HG03342 (cell line): ENCODE data around the gene UBE2J1.
"Not testable (repeated sequence)": the region's sequence is repeated elsewhere in the genome, so short reads cannot be mapped to it uniquely, and the experiment has no call there.

Experiments used
- ATAC-seq: cut with Tn5 transposase; IDR thresholded peaks from one replicate; pipeline ENCODE4 v1.9.1; 2021; ENCODE audit warnings: mild to moderate bottlenecking, moderate library complexity; ENCODE audit not compliant: unreplicated experiment

Gene UBE2J1

GRCh38 chr6:89352278-89353117, at the start of gene UBE2J1:
Gene UBE2J1 (minus strand): TSS chr6:89352722. CDS start chr6:89352569, 153 bp downstream.
- peak; percentile 29 for ATAC-seq

- ATAC-seq, result no peak
Observed at GRCh38 chr6:89400912-89401399, 48.4 kb upstream of the UBE2J1 start.

GRCh38 chr6:89400050-89400449, 47.5 kb upstream of the UBE2J1 start:
- ATAC-seq, result no peak

- no peak for ATAC-seq
Observed at GRCh38 chr6:89398762-89399525, 46.4 kb upstream of the UBE2J1 start.

- not testable (repeated sequence) for ATAC-seq
Observed at GRCh38 chr6:89397884-89398283, 45.4 kb upstream of the UBE2J1 start.

GRCh38 chr6:89393659-89394058, 41.1 kb upstream of the UBE2J1 start:
- ATAC-seq, result no peak

- no peak for ATAC-seq
Observed at GRCh38 chr6:89392823-89393222, 40.3 kb upstream of the UBE2J1 start.

- ATAC-seq, result no peak
Observed at GRCh38 chr6:89388846-89389245, 36.3 kb upstream of the UBE2J1 start.

- ATAC-seq, result peak; percentile 89
Observed at GRCh38 chr6:89387516-89388201, 35.1 kb upstream of the UBE2J1 start.

- peak; percentile 23 for ATAC-seq
Observed at GRCh38 chr6:89386917-89387491, 34.5 kb upstream of the UBE2J1 start.

- no peak for ATAC-seq
Observed at GRCh38 chr6:89385846-89386245, 33.3 kb upstream of the UBE2J1 start.

- ATAC-seq, result peak; percentile 54
Observed at GRCh38 chr6:89385156-89385667, 32.7 kb upstream of the UBE2J1 start.

- ATAC-seq, result no peak
Observed at GRCh38 chr6:89381031-89381430, 28.5 kb upstream of the UBE2J1 start.

- no peak for ATAC-seq
Observed at GRCh38 chr6:89379281-89379680, 26.8 kb upstream of the UBE2J1 start.

- ATAC-seq, result no peak
Observed at GRCh38 chr6:89378628-89379027, 26.1 kb upstream of the UBE2J1 start.

- peak; percentile 82 for ATAC-seq
Observed at GRCh38 chr6:89375427-89376267, 23.1 kb upstream of the UBE2J1 start.

- ATAC-seq, result peak; percentile 41
Observed at GRCh38 chr6:89372506-89372901, 20.0 kb upstream of the UBE2J1 start.

- ATAC-seq, result peak; percentile 65
Observed at GRCh38 chr6:89371849-89372505, 19.5 kb upstream of the UBE2J1 start.

- no peak for ATAC-seq
Observed at GRCh38 chr6:89368999-89369398, 16.5 kb upstream of the UBE2J1 start.
